Measurements from ENCODE around the gene HOXA11.

HOXA11 gene

DNA sequence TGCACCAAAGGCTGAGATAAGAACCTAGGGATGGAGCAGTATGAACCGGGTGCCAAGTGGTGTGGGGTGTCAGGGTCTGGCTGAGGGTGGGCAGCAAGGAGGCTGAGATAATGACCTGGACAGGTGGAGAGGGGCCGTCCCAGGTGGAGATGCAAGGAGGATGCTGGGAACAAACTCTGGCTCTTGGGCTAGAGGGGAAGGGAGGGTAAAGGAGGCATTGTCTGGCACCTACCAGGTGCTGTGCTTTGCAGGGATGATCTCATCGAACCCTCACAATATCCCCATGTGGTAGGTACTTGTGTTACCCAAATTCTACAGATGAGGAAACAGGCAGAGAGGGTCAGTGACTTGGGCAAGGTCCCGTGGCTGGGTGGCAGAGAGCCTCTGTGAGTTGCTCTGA, 34.8 kb upstream of the HOXA11 start:
- TF ChIP-seq, protein P1, sequence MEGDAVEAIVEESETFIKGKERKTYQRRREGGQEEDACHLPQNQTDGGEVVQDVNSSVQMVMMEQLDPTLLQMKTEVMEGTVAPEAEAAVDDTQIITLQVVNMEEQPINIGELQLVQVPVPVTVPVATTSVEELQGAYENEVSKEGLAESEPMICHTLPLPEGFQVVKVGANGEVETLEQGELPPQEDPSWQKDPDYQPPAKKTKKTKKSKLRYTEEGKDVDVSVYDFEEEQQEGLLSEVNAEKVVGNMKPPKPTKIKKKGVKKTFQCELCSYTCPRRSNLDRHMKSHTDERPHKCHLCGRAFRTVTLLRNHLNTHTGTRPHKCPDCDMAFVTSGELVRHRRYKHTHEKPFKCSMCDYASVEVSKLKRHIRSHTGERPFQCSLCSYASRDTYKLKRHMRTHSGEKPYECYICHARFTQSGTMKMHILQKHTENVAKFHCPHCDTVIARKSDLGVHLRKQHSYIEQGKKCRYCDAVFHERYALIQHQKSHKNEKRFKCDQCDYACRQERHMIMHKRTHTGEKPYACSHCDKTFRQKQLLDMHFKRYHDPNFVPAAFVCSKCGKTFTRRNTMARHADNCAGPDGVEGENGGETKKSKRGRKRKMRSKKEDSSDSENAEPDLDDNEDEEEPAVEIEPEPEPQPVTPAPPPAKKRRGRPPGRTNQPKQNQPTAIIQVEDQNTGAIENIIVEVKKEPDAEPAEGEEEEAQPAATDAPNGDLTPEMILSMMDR (IDR thresholded peaks at IDR 0.05): no peak

DNA sequence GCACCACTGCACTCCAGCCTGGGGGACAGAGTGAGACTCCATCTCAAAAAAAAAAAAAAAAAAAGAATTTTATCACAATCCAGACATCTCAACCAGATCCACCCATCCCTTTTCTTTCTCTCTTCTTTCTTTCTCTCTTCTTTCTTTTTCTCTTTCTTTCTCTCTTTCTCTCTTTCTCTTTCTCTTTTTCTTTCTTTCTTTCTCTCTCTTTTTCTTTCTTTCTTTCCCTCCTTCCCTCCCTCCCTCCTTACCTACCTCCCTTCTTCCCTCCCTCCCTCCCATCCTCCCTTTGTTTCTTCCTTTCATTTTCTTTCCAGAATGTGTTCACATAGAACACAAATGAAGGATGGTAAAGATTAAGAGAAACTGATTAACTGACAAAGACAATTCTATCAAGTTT, 32.9 kb upstream of the HOXA11 start:
- TF ChIP-seq, protein P1 (IDR thresholded peaks at IDR 0.05): no peak

DNA sequence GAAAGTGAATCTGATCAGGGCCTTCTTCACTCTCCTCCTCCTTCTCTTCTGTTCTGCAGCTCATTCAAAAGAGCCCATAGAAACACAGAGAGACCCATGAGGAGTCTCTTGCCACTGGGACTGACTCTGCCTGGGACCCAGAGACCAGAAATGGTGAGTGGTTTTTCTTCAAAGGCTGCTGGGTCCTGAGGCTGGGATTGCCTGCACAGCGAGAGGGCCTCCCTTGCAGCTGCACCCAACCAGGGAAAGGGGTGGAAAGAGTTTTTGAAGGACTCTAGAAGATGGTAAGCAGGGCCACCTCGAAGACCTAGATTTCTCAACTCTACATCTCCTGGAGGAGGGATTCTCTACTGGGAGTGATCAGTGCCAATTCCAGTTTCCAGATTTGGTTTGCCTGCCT, 30.3 kb upstream of the HOXA11 start:
- TF ChIP-seq, protein P1 (IDR thresholded peaks at IDR 0.05): no peak

DNA sequence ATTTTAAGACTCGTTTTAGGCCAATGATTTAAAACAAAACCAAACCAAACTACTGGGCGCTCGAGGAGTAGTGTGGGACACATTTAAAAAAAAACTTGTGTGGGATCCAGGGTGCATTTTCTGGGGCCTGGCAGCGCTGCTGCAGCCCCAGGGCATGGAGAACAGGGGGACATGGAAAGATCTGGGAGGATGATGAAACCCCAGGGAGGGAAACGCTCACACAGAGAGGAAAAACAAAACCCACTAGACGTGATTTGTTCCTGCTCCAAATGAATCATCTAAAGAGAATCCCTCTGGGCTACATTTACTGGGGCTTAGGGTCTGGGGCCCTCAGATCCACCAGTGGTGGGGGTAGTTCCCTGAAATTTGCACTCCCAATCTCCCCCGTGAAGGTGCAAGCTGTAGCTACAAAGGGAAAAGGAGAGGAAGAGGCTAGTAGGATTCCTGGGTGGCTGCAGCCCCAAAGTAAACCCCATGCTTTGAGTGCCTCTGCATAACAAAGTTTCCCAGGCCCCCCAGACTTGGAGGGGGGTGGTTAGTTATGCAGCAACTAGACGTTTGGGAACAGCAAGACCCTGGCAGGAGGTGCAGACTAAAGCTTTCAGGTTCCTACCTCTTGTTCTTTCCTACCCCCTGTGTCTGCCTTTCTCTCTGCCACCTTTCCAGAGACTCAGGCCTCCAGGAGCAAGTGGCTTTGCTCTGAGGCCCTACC, 29.4 kb upstream of the HOXA11 start:
- TF ChIP-seq, protein P1 (IDR thresholded peaks at IDR 0.05): no peak

DNA sequence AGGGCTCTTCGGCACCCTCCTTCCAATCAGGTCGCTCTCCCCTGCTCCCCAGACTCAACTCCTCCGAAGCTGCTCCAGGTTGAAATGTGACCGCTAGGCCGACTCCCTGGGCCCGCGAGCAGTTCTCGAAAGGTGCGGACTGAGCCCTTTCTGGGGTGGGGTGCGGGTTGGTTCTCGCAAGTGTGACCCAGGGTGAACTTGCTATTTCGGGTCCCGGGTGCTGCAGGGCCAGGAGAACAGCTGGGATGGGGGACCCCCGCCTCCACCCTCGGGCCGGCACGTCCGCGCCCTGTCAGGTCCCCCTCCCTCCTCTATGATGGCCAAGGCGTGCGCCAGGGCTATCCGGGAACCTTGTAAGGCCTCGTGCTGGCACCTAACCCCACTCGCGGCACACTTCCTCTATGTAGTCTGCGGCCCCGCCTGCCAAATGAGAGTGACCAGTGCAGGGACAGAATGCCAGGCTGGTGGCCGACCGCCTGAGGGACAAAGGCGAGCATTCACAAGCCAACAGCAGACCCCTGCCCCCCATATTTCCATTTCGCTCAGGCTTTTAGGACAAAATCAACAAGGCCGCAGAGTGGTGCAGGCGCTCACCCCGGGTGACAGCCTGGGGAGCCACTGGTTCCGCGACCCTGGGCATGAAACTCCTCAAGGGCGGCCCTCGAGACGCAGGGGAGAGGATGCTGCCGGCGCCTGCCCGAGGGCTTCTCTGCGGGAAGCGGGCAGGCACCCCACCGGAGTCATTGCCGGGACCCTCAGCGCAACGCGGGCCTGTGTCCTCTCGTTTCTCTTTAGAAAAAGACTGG, 28.6 kb upstream of the HOXA11 start:
- TF ChIP-seq, protein P1 (IDR thresholded peaks at IDR 0.05): no peak

DNA sequence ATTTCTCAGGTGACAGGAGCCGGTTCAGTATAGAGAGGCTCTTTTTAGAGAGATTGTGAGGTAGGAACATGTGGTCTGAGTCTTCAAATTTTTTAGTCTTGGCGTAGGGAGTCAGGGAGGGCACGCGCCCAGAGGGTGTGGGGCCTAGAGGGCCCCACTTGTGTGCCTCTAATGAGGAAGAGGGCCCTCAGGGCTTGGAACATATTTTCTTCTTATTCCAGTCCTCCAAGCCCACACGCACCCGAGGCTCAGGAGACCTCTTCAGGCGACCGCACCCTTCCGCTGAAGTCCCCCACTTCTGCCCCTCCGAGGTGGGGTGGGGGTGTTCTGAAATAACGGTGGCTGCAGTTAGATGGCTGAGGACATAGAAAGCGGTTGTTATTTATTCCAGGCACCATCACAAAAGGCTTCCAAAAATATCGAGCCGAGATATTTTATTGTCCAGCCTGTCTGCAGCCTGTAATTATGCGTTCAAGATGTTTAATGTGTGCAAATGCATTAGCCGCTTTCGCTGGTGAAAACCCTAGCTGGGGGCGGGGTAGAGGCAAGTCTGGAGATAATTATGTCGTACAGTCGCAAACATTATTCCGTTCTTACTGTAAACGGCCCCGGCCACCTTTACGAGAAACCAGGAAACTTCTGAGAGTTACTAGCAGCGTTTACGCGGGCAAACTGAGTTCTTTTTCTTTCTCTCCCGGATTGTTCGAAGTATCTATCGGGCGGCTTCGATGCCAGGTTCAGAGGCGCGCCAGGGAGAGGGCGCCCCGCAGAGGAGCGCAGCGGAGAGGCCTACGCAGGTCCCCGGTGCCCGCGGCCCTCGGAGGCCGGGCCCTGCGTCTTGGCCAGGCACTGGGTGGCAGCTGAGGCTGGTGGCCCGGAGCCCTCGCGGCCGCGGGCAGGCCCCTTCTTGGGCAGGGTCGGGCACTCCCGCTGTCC, 27.7 kb upstream of the HOXA11 start:
- TF ChIP-seq, protein P1 (IDR thresholded peaks at IDR 0.05): no peak

DNA sequence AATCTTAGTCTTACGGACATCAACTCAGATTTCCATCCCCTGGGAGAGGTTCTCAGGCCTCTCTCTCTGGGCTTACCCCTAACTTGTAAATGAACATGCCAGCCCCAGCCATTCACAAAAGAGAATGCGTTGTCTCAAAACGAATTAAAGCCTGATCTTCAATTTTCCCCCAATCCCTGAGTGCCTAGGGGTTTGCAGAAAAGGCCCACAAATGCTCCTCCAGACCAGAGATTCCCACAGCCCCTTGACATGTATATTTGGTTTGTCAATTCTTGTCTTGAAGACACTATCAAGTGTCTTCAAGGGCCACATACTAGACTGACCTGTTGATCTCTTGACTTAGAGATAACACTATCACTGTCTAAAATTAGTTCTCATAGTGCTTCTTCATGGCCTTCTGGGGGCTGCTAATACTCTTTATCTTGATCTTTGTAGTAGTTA, 26.8 kb upstream of the HOXA11 start:
- TF ChIP-seq, protein P1 (IDR thresholded peaks at IDR 0.05): no peak

Data from LNCAP (cell line).